HG02798 (cell line): ENCODE results near the gene ADAMTS14.

ENCODE experiments used
- ATAC-seq: cut with Tn5 transposase; IDR thresholded peaks from one replicate; pipeline ENCODE4 v1.9.1; 2021; ENCODE audit warnings: mild to moderate bottlenecking; ENCODE audit not compliant: unreplicated experiment, poor library complexity

ADAMTS14 gene

GRCh38 chr10:70809011-70809611 lies 136.8 kb downstream of the ADAMTS14 start:
- ATAC-seq, result no peak

GRCh38 chr10:70809726-70810125 lies 137.4 kb downstream of the ADAMTS14 start:
- ATAC-seq, result no peak

- no peak for ATAC-seq
Observed at GRCh38 chr10:70810967-70811366, 138.7 kb downstream of the ADAMTS14 start.

GRCh38 chr10:70811881-70812280 lies 139.6 kb downstream of the ADAMTS14 start:
- no peak for ATAC-seq
